Mammary epithelial cell (primary cell): Measurements from ENCODE around the gene CD109.

Experiments used
- EZH2 ChIP-seq: IDR thresholded peaks from 2 replicates; pipeline ENCODE4 v1.6.1; 2012; ENCODE audit warnings: low read length, inconsistent platforms, borderline replicate concordance
- TF ChIP-seq, protein P1 (sequence below), 2 donors: IDR thresholded peaks in 1 of 2; conservative IDR thresholded peaks in 1 of 2; 2 replicates each; pipeline ENCODE4 v1.5.1; 2011 to 2012; ENCODE audit warnings: inconsistent platforms in 2 of 2, low read length in 2 of 2, mild to moderate bottlenecking in 2 of 2, control low read depth in 1 of 2, low read depth in 1 of 2; ENCODE audit not compliant: insufficient read depth in 1 of 2; ENCODE audit errors: extremely low read depth in 1 of 2

DNA sequence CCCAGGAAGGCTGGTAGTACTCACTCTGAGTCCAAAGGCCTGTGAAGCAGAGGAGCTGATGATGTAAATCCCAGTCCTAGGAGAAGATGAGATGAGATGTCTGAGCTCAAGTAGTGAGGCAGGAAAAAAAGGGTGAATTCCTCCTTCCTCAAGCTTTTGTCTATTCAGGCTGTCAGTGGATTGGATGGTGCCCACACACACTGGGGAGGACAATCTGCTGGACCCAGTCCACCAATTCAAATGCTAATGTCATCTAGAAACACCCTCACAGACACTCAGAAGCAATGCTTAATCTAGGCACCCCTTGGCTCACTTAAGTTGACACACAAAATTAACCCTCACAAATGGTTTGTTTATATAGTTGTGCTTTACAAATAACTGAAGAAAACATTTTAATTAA lies 94.6 kb downstream of the CD109 start:
- TF ChIP-seq, protein P1, sequence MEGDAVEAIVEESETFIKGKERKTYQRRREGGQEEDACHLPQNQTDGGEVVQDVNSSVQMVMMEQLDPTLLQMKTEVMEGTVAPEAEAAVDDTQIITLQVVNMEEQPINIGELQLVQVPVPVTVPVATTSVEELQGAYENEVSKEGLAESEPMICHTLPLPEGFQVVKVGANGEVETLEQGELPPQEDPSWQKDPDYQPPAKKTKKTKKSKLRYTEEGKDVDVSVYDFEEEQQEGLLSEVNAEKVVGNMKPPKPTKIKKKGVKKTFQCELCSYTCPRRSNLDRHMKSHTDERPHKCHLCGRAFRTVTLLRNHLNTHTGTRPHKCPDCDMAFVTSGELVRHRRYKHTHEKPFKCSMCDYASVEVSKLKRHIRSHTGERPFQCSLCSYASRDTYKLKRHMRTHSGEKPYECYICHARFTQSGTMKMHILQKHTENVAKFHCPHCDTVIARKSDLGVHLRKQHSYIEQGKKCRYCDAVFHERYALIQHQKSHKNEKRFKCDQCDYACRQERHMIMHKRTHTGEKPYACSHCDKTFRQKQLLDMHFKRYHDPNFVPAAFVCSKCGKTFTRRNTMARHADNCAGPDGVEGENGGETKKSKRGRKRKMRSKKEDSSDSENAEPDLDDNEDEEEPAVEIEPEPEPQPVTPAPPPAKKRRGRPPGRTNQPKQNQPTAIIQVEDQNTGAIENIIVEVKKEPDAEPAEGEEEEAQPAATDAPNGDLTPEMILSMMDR (conservative IDR thresholded peaks at IDR 0.05 in 1 of 2, IDR thresholded peaks at IDR 0.05 in 1 of 2; ENCODE audit: extremely low read depth in 1 of 2, insufficient read depth in 1 of 2, low read depth in 1 of 2, low read length in 2 of 2), result no peak
- TF ChIP-seq EZH2, result no peak
